Tibial artery (tissue), 4 donors: Measurements from ENCODE around the gene SCGB1C2.

ENCODE experiments used
- DNase-seq, 2 donors: peaks; one replicate each; pipeline ENCODE4 v3.0.0-alpha.2; 2019
- H3K27ac ChIP-seq, 2 donors: fragments of 200-600 bp; sonication (generic) in 1 of 2; 1 replicate in 1 of 2; 2 replicates in 1 of 2; pipeline ENCODE4 v1.5.1; 2018 to 2019; ENCODE audit warnings: mild to moderate bottlenecking in 1 of 2
- H3K27me3 ChIP-seq, 2 donors: fragments of 200-600 bp; sonication (generic) in 1 of 2; one replicate each; pipeline versions ENCODE4 v1.5.1 to v1.6.0; 2016 to 2019
- H3K36me3 ChIP-seq, 3 donors: fragments of 200-600 bp; sonication (generic) in 2 of 3; one replicate each; pipeline ENCODE4 v1.5.1; 2016 to 2019; ENCODE audit warnings: mild to moderate bottlenecking in 2 of 3
- H3K4me1 ChIP-seq, 4 donors: fragments of 200-600 bp; sonication (generic) in 2 of 4; 1 replicate in 3 of 4; 2 replicates in 1 of 4; pipeline ENCODE4 v1.5.1; 2016 to 2019
- H3K4me3 ChIP-seq, 2 donors: fragments of 200-600 bp; sonication (generic) in 1 of 2; 1 replicate in 1 of 2; 2 replicates in 1 of 2; pipeline ENCODE4 v1.5.1; 2018 to 2019; ENCODE audit warnings: mild to moderate bottlenecking in 2 of 2
- H3K9me3 ChIP-seq, 3 donors: fragments of 200-600 bp; sonication (generic) in 1 of 3; one replicate each; pipeline ENCODE4 v1.5.1; 2016 to 2019
- CTCF ChIP-seq, 2 experiments: fragments of 200-600 bp in 1 of 2; fragments of 450-650 bp in 1 of 2; IDR thresholded peaks; one replicate each; pipeline ENCODE4 v1.5.1; 2017 to 2019; ENCODE audit warnings: antibody characterized with exemption in 2 of 2, mild to moderate bottlenecking in 1 of 2, moderate library complexity in 1 of 2
- intact Hi-C: fragments of 100-400 bp; cut with DNase I; formaldehyde crosslinking; loops from one replicate; pipeline ENCODE4 v1.15.0; 2023; ENCODE audit warnings: low total_unique reads

Gene SCGB1C2

GRCh38 chr17:149231-149630 is 11.9 kb downstream of the SCGB1C2 start:
- Histone ChIP-seq H3K36me3 (no peaks in the 10 kb centered on the region), H3K27ac (no peak overlapping the region), H3K27me3 (peaks cover 0 to 17% of the 10 kb centered on the region in 2 donors), H3K4me1 (no peaks in the 10 kb centered on the region), H3K9me3 (no peaks in the 10 kb centered on the region), H3K4me3 (no peak overlapping the region)
- no peak for DNase-seq
- no peak for TF ChIP-seq CTCF (IDR thresholded peaks at IDR 0.05)
- intact Hi-C loops: no loop called here

- H3K9me3 ChIP-seq: no peaks in the 10 kb centered on the region
- no peak overlapping the region for H3K27ac ChIP-seq
- no peak for TF ChIP-seq CTCF (IDR thresholded peaks at IDR 0.05)
- no peaks in the 10 kb centered on the region for H3K36me3 ChIP-seq
- no peaks in the 10 kb centered on the region for H3K4me1 ChIP-seq
- intact Hi-C loops: no loop called here
- H3K27me3 ChIP-seq: peaks cover 0 to 21% of the 10 kb centered on the region in 2 donors
- DNase-seq: peak in 1 of 2 donors; percentile 28
- H3K4me3 ChIP-seq: no peak overlapping the region
These were observed 12.7 kb downstream of the SCGB1C2 start for GRCh38 chr17:149897-150584.

- H3K4me3 ChIP-seq: no peak overlapping the region
- no peak for DNase-seq
- H3K9me3 ChIP-seq: no peaks in the 10 kb centered on the region
- intact Hi-C loops: no loop called here
- no peaks in the 10 kb centered on the region for H3K36me3 ChIP-seq
- H3K4me1 ChIP-seq: no peaks in the 10 kb centered on the region
- no peak overlapping the region for H3K27ac ChIP-seq
- TF ChIP-seq CTCF (IDR thresholded peaks at IDR 0.05): no peak
- peaks cover 0 to 30% of the 10 kb centered on the region in 2 donors for H3K27me3 ChIP-seq
These were observed 13.6 kb downstream of the SCGB1C2 start for GRCh38 chr17:151004-151403.

- TF ChIP-seq CTCF (IDR thresholded peaks at IDR 0.05): no peak
- Histone ChIP-seq H3K4me1 (no peaks in the 10 kb centered on the region), H3K36me3 (no peaks in the 10 kb centered on the region), H3K27ac (no peak overlapping the region), H3K9me3 (no peaks in the 10 kb centered on the region), H3K4me3 (no peak overlapping the region), H3K27me3 (peaks cover 0 to 30% of the 10 kb centered on the region in 2 donors)
- DNase-seq: peak in 1 of 2 donors; percentile 59
- intact Hi-C loops: no loop called here
These were observed 14.8 kb downstream of the SCGB1C2 start for GRCh38 chr17:151886-152859.

GRCh38 chr17:152860-153420 is 15.6 kb downstream of the SCGB1C2 start:
- Histone ChIP-seq H3K27me3 (peaks cover 0 to 30% of the 10 kb centered on the region in 2 donors), H3K4me1 (no peaks in the 10 kb centered on the region), H3K9me3 (no peaks in the 10 kb centered on the region), H3K4me3 (no peak overlapping the region), H3K36me3 (no peaks in the 10 kb centered on the region), H3K27ac (no peak overlapping the region)
- intact Hi-C loops: no loop called here
- no peak for TF ChIP-seq CTCF (IDR thresholded peaks at IDR 0.05)
- DNase-seq: peak in 1 of 2 donors; percentile 52
